ENCODE measurements around the gene CHTOP. TPM values are rescaled to one million over a fixed set of nuclear protein-coding genes. Genes with fewer than 3 reads are reported as not detected.
"Not testable (repeated sequence)": the region's sequence is repeated elsewhere in the genome, so short reads cannot be mapped to it uniquely, and the experiment has no call there.

The CHTOP gene
- total RNA-seq, 1 donor from 2014 or later: 47.9 TPM

DNA sequence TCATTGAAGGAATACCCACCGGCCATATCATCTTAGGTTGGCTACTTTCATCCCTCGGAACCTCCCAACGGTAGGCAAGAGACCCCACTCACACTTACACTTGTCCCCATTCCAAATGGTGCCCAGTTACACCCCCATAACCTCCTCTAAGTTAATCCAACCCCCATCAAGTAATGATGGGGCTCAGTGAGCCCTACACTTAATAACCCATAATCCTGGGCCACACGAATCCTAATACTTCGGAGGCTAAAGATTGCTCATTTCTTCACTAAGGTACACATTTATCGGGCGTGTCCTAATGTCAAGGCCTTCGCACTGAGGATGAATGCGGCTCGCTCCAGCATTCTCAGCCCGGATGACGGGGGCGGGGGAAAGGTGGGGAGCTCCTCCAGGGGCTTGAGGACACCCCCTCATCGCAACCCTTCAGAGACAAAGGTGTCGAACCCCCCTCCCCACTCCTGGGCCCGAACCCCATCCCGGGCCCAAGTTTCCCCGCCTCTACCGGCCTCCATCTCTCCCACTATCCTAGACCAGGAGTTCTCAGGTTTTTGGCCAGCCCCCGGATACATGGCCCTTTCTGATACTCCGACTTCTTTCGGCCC is 36.5 kb downstream of the CHTOP start:
- no peak overlapping the region for H3K4me3 Mint-ChIP-seq (ENCODE audit: unreplicated experiment)

DNA sequence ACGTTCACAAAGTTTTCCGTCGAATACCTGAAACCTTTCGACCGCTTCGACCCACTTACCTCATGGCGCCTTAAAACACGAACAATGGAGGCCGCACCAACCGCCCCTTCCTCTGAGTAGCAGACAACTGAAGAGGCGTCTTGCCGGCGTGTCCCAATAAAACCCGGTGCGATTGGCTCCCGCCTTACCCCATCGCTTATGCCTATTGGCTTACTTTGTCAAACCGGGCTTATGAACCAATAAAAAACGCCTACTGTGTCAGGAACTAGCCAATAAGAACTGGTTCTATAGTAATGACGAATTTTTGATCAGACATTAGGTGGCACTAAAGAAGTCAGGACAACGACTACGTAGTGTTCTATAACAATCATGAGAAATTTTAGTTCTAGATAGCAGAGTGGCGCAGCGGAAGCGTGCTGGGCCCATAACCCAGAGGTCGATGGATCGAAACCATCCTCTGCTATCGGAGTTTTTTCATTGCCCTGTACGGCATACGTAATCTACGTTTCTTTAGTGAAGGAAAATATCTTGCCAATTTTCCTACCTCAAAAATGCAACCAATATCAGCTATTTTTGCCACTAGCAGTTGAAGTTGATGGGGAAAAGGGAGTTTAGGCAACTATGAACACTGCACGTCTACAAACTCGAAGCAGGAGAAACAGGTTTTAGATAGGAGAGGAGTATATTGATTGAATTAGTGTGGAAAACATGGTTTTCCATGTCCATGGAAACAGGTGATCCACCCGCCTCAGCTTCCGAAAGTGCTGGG is 37.2 kb downstream of the CHTOP start, which contains the start of gene ILF2:
Gene ILF2, minus strand, starts transcription at position 135 of the 769 bp plus-strand sequence. Its CDS starts 71 bp downstream, at position 64.
- no peaks in the 10 kb centered on the region for H3K9me3 Mint-ChIP-seq (ENCODE audit: low read depth)
- peaks cover 14% of the 10 kb centered on the region for H3K36me3 Mint-ChIP-seq (ENCODE audit: low read depth)
- no peak within 1 kb of the TSS for H3K27ac Mint-ChIP-seq (ENCODE audit: unreplicated experiment)
- TF ChIP-seq, protein P1, sequence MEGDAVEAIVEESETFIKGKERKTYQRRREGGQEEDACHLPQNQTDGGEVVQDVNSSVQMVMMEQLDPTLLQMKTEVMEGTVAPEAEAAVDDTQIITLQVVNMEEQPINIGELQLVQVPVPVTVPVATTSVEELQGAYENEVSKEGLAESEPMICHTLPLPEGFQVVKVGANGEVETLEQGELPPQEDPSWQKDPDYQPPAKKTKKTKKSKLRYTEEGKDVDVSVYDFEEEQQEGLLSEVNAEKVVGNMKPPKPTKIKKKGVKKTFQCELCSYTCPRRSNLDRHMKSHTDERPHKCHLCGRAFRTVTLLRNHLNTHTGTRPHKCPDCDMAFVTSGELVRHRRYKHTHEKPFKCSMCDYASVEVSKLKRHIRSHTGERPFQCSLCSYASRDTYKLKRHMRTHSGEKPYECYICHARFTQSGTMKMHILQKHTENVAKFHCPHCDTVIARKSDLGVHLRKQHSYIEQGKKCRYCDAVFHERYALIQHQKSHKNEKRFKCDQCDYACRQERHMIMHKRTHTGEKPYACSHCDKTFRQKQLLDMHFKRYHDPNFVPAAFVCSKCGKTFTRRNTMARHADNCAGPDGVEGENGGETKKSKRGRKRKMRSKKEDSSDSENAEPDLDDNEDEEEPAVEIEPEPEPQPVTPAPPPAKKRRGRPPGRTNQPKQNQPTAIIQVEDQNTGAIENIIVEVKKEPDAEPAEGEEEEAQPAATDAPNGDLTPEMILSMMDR (IDR thresholded peaks at IDR 0.05): peak; percentile 70
- H3K27me3 Mint-ChIP-seq (ENCODE audit: low read depth): no peaks in the 10 kb centered on the region
- peak; percentile 95 for DNase-seq (ENCODE audit: low spot score)
- H3K4me1 Mint-ChIP-seq (ENCODE audit: low read depth): peaks cover 23% of the 10 kb centered on the region
- no peak within 1 kb of the TSS for H3K4me3 Mint-ChIP-seq (ENCODE audit: unreplicated experiment)

More for the DNA sequence above, 36.5 kb downstream of the CHTOP start:
- peaks cover 16% of the 10 kb centered on the region for H3K36me3 Mint-ChIP-seq (ENCODE audit: low read depth)
- TF ChIP-seq, protein P1 (IDR thresholded peaks at IDR 0.05): no peak
- H3K9me3 Mint-ChIP-seq (ENCODE audit: low read depth): no peaks in the 10 kb centered on the region
- no peak overlapping the region for H3K27ac Mint-ChIP-seq (ENCODE audit: unreplicated experiment)
- no peaks in the 10 kb centered on the region for H3K27me3 Mint-ChIP-seq (ENCODE audit: low read depth)
- no peak for DNase-seq (ENCODE audit: low spot score)
- H3K4me1 Mint-ChIP-seq (ENCODE audit: low read depth): peaks cover 23% of the 10 kb centered on the region

DNA sequence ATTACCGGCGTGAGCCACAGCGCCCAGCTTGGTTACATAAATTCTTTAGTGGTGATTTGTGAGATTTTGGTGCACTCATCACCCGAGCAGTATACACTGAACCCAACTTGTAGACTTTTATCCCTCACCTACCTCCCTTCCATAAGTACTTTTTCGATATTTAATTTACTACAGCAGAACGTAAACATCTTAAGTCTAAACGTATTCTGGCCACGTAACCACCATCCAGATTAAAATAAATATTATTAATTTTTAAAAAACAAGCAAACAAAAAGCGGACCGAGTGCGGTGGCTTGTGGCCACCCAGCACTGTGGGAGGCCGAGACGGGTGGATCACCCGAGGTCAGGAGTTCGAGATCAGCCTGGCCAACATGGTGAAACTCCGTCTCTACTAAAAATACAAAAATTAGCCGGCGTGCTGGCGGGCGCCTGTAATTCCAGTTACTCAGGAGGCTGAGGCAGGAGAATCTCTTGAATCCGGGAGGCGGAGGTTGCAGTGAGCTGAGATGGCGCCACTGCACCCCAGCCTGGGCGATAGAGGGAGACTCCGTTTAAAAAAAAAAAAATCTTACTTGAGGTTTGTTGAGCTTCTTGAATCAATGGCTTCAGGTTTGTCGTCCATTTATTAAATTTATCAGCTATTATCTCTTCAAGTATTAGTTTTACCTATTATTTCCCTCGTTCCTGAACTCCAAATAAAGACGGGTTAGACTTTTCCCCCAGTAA is 37.9 kb downstream of the CHTOP start:
- H3K9me3 Mint-ChIP-seq (ENCODE audit: low read depth); DNase-seq (ENCODE audit: low spot score); H3K27me3 Mint-ChIP-seq (ENCODE audit: low read depth); H3K27ac Mint-ChIP-seq (ENCODE audit: unreplicated experiment); H3K4me3 Mint-ChIP-seq (ENCODE audit: unreplicated experiment): not testable (repeated sequence)
- H3K4me1 Mint-ChIP-seq (ENCODE audit: low read depth): peaks cover 23% of the 10 kb centered on the region
- H3K36me3 Mint-ChIP-seq (ENCODE audit: low read depth): peaks cover 14% of the 10 kb centered on the region
- TF ChIP-seq, protein P1 (IDR thresholded peaks at IDR 0.05): peak; percentile 63

DNA sequence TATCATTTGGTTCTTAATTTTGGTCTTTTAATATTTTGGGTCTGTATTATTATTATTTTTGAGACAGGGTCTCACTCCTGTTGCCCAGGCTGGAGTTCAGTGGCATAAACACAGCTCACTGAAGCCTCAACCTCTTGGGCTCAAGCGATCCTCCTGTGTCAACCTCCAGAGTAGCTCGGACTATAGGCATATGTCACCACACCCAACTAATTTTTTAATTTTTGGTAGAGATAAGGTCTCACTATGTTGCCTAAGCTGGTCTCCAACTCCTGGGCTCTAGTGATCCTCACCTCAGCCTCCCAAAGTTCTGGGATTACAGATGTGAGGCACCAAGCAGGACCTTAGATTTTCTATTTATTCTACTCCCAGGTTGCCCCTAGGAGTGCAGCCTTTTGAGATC is 39.6 kb downstream of the CHTOP start:
- DNase-seq (ENCODE audit: low spot score): no peak
- Mint-ChIP-seq H3K4me3 (ENCODE audit: unreplicated experiment) (no peak overlapping the region), H3K27me3 (ENCODE audit: low read depth) (peaks cover 7% of the 10 kb centered on the region), H3K27ac (ENCODE audit: unreplicated experiment) (no peak overlapping the region), H3K4me1 (ENCODE audit: low read depth) (peaks cover 26% of the 10 kb centered on the region), H3K9me3 (ENCODE audit: low read depth) (no peaks in the 10 kb centered on the region), H3K36me3 (ENCODE audit: low read depth) (no peaks in the 10 kb centered on the region)
- TF ChIP-seq, protein P1 (IDR thresholded peaks at IDR 0.05): no peak

Data from chondrocyte (in vitro differentiated cells).